Tibial artery (tissue), 4 donors: Measurements from ENCODE around the gene RPTOR.
"Not testable (repeated sequence)": the region's sequence is repeated elsewhere in the genome, so short reads cannot be mapped to it uniquely, and the experiment has no call there.

Source experiments
- DNase-seq, 2 donors: peaks; one replicate each; pipeline ENCODE4 v3.0.0-alpha.2; 2019
- H3K27ac ChIP-seq, 2 donors: fragments of 200-600 bp; sonication (generic) in 1 of 2; 1 replicate in 1 of 2; 2 replicates in 1 of 2; pipeline ENCODE4 v1.5.1; 2018 to 2019; ENCODE audit warnings: mild to moderate bottlenecking in 1 of 2
- H3K27me3 ChIP-seq, 2 donors: fragments of 200-600 bp; sonication (generic) in 1 of 2; one replicate each; pipeline versions ENCODE4 v1.5.1 to v1.6.0; 2016 to 2019
- H3K36me3 ChIP-seq, 3 donors: fragments of 200-600 bp; sonication (generic) in 2 of 3; one replicate each; pipeline ENCODE4 v1.5.1; 2016 to 2019; ENCODE audit warnings: mild to moderate bottlenecking in 2 of 3
- H3K4me1 ChIP-seq, 4 donors: fragments of 200-600 bp; sonication (generic) in 2 of 4; 1 replicate in 3 of 4; 2 replicates in 1 of 4; pipeline ENCODE4 v1.5.1; 2016 to 2019
- H3K4me3 ChIP-seq, 2 donors: fragments of 200-600 bp; sonication (generic) in 1 of 2; 1 replicate in 1 of 2; 2 replicates in 1 of 2; pipeline ENCODE4 v1.5.1; 2018 to 2019; ENCODE audit warnings: mild to moderate bottlenecking in 2 of 2
- H3K9me3 ChIP-seq, 3 donors: fragments of 200-600 bp; sonication (generic) in 1 of 3; one replicate each; pipeline ENCODE4 v1.5.1; 2016 to 2019
- intact Hi-C: fragments of 100-400 bp; cut with DNase I; formaldehyde crosslinking; loops from one replicate; pipeline ENCODE4 v1.15.0; 2023; ENCODE audit warnings: low total_unique reads
- TF ChIP-seq, protein P1 (sequence below), 2 experiments: fragments of 200-600 bp in 1 of 2; fragments of 450-650 bp in 1 of 2; IDR thresholded peaks; one replicate each; pipeline ENCODE4 v1.5.1; 2017 to 2019; ENCODE audit warnings: antibody characterized with exemption in 2 of 2, mild to moderate bottlenecking in 1 of 2, moderate library complexity in 1 of 2

Gene RPTOR

DNA sequence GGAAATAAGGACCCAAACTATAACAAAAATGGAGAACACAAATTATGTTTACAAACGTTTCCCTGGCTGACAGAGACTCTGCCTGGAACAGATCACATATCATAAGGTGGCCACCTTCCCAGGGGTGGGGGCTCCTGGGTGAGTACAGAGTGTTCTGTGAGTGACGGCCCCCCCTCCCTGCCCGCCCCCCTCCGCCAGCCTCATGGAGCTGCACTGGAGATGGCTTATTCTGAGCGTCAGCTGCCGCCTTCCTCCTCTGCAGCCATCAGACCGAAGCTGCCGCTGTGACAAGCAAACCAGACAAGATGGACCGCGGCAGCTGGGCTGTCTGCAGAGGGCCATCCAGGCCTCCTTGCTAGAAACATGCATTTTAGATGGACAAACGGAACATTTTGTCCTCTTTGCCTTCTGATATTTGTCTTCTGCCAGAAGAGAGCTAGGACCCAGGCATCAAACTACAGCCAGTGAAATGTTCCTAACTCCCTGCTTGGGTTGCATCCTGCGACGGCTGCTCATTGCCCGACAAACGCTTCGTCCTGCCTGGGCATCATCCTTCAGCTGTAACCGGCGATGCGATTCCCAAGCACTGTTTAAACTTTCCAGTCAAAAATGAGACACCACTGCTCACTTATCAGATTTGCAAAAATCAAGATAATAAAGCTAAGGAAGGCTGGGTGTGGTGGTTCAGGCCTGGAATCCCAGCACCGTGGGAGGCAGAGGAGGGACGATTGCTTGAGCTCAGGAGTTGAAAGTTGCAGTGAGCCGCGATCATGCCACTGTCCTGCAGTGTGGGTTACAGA lies 15.3 kb upstream of the RPTOR start:
- DNase-seq: no peak
- Histone ChIP-seq H3K4me1 (no peaks in the 10 kb centered on the region), H3K9me3 (no peaks in the 10 kb centered on the region), H3K36me3 (no peaks in the 10 kb centered on the region), H3K27ac (no peak overlapping the region), H3K4me3 (no peak overlapping the region), H3K27me3 (peaks cover 0 to 75% of the 10 kb centered on the region in 2 donors)
- intact Hi-C loops: no loop called here
- TF ChIP-seq, protein P1, sequence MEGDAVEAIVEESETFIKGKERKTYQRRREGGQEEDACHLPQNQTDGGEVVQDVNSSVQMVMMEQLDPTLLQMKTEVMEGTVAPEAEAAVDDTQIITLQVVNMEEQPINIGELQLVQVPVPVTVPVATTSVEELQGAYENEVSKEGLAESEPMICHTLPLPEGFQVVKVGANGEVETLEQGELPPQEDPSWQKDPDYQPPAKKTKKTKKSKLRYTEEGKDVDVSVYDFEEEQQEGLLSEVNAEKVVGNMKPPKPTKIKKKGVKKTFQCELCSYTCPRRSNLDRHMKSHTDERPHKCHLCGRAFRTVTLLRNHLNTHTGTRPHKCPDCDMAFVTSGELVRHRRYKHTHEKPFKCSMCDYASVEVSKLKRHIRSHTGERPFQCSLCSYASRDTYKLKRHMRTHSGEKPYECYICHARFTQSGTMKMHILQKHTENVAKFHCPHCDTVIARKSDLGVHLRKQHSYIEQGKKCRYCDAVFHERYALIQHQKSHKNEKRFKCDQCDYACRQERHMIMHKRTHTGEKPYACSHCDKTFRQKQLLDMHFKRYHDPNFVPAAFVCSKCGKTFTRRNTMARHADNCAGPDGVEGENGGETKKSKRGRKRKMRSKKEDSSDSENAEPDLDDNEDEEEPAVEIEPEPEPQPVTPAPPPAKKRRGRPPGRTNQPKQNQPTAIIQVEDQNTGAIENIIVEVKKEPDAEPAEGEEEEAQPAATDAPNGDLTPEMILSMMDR (IDR thresholded peaks at IDR 0.05): no peak

DNA sequence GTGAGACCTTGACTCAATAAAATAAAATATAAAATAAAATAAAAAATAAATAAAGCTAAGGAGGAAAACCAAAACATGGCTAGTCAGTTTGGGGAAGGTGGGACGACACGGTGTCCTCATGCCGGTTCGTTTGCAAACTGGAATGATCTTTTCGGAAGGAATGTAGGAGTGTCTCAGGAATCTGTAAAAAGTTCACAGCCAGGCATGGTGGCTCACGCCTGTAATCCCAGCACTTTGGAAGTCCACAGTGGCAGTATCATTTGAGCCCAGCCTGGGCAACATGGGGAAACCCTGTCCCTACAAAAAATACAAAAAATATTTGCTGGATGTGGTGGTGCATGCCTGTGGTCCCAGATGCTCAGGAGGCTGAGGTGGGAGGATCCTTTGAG lies 14.7 kb upstream of the RPTOR start:
- Histone ChIP-seq H3K9me3 (no peaks in the 10 kb centered on the region), H3K27me3 (peaks cover 0 to 73% of the 10 kb centered on the region in 2 donors), H3K4me1 (no peaks in the 10 kb centered on the region), H3K27ac (no peak overlapping the region), H3K36me3 (no peaks in the 10 kb centered on the region), H3K4me3 (no peak overlapping the region)
- no peak for DNase-seq
- intact Hi-C loops: no loop called here
- TF ChIP-seq, protein P1 (IDR thresholded peaks at IDR 0.05): no peak

DNA sequence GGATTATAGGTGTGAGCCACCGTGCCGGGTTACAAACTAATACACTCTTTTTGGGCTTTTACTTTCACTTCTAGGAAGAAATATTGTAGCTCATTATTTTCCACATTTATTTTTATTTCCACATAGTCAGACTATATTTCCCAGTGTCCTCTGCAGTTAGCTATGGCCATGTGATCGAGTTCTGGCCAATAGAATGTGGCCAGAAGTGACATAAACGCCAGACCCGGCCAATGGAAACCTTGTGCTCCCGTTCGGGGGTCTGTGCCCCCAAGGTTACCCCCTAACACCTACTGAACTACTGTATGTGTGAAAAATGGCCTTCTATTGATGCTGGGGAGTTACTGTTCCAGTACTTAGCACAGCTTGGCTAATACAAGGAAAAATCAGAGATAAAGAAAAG lies 13.2 kb upstream of the RPTOR start:
- no peak for DNase-seq
- no peaks in the 10 kb centered on the region for H3K4me1 ChIP-seq
- intact Hi-C loops: no loop called here
- H3K27ac ChIP-seq: no peak overlapping the region
- H3K4me3 ChIP-seq: no peak overlapping the region
- peaks cover 0 to 59% of the 10 kb centered on the region in 2 donors for H3K27me3 ChIP-seq
- TF ChIP-seq, protein P1 (IDR thresholded peaks at IDR 0.05): no peak
- H3K36me3 ChIP-seq: no peaks in the 10 kb centered on the region
- no peaks in the 10 kb centered on the region for H3K9me3 ChIP-seq

DNA sequence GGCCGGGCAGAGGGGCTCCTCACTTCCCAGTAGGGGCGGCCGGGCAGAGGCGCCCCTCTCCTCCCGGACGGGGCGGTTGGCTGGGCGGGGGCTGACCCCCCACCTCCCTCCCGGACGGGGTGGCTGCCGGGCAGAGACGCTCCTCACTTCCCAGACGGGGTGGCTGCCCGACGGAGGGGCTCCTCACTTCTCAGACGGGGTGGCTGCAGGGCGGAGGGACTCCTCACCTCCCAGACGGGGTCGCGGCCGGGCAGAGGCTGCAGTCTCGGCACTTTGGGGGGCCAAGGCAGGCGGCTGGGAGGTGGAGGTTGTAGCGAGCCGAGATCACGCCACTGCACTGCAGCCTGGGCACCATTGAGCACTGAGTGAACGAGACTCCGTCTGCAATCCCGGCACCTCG lies 7.3 kb upstream of the RPTOR start:
- H3K27ac ChIP-seq, DNase-seq, H3K36me3 ChIP-seq, intact Hi-C loops, H3K4me3 ChIP-seq, H3K9me3 ChIP-seq, H3K4me1 ChIP-seq: not testable (repeated sequence)
- H3K27me3 ChIP-seq: peaks cover 0 to 31% of the 10 kb centered on the region in 2 donors

DNA sequence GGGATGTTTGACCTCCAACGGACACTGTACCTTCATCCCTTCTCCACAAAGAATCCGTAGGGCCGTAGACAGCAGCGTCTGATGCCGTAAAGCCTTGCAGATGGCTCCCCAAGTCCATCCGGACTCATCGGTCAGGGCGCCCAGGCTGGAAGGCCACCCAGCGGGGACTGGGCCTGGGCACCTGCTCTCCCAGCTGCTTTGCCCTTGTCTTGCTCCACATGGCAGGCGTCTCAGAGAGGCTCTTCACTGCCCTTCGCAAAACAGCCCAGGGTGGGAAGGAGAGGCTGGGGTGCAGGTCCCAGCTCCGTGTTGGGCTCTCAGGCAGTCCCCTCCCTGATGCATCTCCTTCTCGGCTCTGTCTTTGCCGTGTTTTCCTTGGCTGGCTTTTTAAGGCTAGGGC lies 6.2 kb upstream of the RPTOR start:
- intact Hi-C loops: no loop called here
- Histone ChIP-seq H3K4me3 (no peak overlapping the region), H3K36me3 (no peaks in the 10 kb centered on the region), H3K27me3 (peaks cover 0 to 31% of the 10 kb centered on the region in 2 donors), H3K4me1 (no peaks in the 10 kb centered on the region), H3K27ac (no peak overlapping the region), H3K9me3 (no peaks in the 10 kb centered on the region)
- TF ChIP-seq, protein P1 (IDR thresholded peaks at IDR 0.05): no peak
- no peak for DNase-seq

DNA sequence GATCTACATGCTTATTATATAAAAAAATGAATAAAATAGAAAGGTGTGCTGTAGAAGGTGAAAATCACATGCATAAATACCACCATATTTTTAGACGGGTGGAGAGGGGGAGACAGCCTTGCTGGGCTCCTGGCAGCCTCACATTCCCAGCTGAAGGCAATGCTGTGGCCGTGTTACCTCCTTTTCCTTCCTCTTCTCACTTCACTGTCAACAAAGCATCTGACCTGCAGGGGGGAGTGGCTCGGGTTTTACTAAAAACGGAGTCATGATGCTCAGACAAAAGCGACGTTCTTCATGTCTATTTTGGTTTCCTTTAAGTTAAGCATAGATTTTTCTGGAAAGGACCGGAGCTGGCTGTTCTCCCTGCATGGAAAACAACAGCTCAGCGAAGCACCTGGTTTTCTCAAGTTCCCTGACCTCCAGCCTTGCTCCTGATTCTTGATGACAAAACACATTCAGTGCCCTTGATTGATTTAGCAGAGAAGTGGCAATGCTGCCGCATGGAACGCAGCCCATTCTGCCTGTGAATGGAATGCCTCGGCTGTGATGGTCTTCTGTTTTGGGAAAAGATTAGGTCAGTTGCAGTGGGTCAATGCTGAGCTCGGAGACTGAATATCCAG lies 5.5 kb upstream of the RPTOR start:
- TF ChIP-seq, protein P1 (IDR thresholded peaks at IDR 0.05): no peak
- no peaks in the 10 kb centered on the region for H3K36me3 ChIP-seq

More for the DNA sequence above, 5.5 kb upstream of the RPTOR start:
- intact Hi-C loops: no loop called here
- no peak overlapping the region for H3K27ac ChIP-seq
- peaks cover 0 to 1% (median 0%) of the 10 kb centered on the region in 4 donors for H3K4me1 ChIP-seq
- H3K9me3 ChIP-seq: no peaks in the 10 kb centered on the region
- no peak overlapping the region for H3K4me3 ChIP-seq
- no peak for DNase-seq
- H3K27me3 ChIP-seq: peaks cover 0 to 33% of the 10 kb centered on the region in 2 donors
